Activated T-cell treated with anti-CD3 and anti-CD28 coated beads, Interleukin-2, amount 50 U/mL, for 1 hour (primary cell): ENCODE measurements around the gene MYO3B.
"Not testable (repeated sequence)": the region's sequence is repeated elsewhere in the genome, so short reads cannot be mapped to it uniquely, and the experiment has no call there.

Experiments used
- DNase-seq: peaks from one replicate; pipeline ENCODE4 v3.0.0-alpha.2; 2020

Gene MYO3B

GRCh38 chr2:170241756-170242155 lies 63.8 kb downstream of the MYO3B start:
- DNase-seq, result no peak

- no peak for DNase-seq
These were observed 65.3 kb downstream of the MYO3B start for GRCh38 chr2:170243118-170243837.

- DNase-seq, result no peak
These were observed 66.0 kb downstream of the MYO3B start for GRCh38 chr2:170243898-170244297.

GRCh38 chr2:170244555-170244954 lies 66.6 kb downstream of the MYO3B start:
- no peak for DNase-seq

GRCh38 chr2:170245312-170245711 lies 67.4 kb downstream of the MYO3B start:
- no peak for DNase-seq

GRCh38 chr2:170247333-170247732 lies 69.4 kb downstream of the MYO3B start:
- no peak for DNase-seq

- no peak for DNase-seq
These were observed 70.0 kb downstream of the MYO3B start for GRCh38 chr2:170247882-170248393.

GRCh38 chr2:170248574-170249393 lies 70.8 kb downstream of the MYO3B start:
- no peak for DNase-seq

- no peak for DNase-seq
These were observed 71.8 kb downstream of the MYO3B start for GRCh38 chr2:170249761-170250160.

GRCh38 chr2:170250584-170250983 lies 72.6 kb downstream of the MYO3B start:
- no peak for DNase-seq

GRCh38 chr2:170252414-170252813 lies 74.5 kb downstream of the MYO3B start:
- no peak for DNase-seq

GRCh38 chr2:170253721-170254230 lies 75.8 kb downstream of the MYO3B start:
- DNase-seq, result no peak

GRCh38 chr2:170254293-170254732 lies 76.4 kb downstream of the MYO3B start:
- no peak for DNase-seq

GRCh38 chr2:170255137-170255536 lies 77.2 kb downstream of the MYO3B start:
- no peak for DNase-seq

GRCh38 chr2:170255971-170256370 lies 78.0 kb downstream of the MYO3B start:
- no peak for DNase-seq

- DNase-seq, result no peak
These were observed 80.4 kb downstream of the MYO3B start for GRCh38 chr2:170258382-170258781.

- no peak for DNase-seq
These were observed 82.2 kb downstream of the MYO3B start for GRCh38 chr2:170260188-170260587.

GRCh38 chr2:170261566-170261965 lies 83.6 kb downstream of the MYO3B start:
- no peak for DNase-seq

GRCh38 chr2:170262343-170262742 lies 84.4 kb downstream of the MYO3B start:
- DNase-seq, result no peak

GRCh38 chr2:170262806-170263205 lies 84.9 kb downstream of the MYO3B start:
- no peak for DNase-seq

GRCh38 chr2:170263728-170264521 lies 86.0 kb downstream of the MYO3B start:
- not testable (repeated sequence) for DNase-seq

GRCh38 chr2:170264522-170264860 lies 86.5 kb downstream of the MYO3B start:
- no peak for DNase-seq

- no peak for DNase-seq
These were observed 86.9 kb downstream of the MYO3B start for GRCh38 chr2:170264865-170265264.
